Measurements from ENCODE around the gene ARL6.

DNA sequence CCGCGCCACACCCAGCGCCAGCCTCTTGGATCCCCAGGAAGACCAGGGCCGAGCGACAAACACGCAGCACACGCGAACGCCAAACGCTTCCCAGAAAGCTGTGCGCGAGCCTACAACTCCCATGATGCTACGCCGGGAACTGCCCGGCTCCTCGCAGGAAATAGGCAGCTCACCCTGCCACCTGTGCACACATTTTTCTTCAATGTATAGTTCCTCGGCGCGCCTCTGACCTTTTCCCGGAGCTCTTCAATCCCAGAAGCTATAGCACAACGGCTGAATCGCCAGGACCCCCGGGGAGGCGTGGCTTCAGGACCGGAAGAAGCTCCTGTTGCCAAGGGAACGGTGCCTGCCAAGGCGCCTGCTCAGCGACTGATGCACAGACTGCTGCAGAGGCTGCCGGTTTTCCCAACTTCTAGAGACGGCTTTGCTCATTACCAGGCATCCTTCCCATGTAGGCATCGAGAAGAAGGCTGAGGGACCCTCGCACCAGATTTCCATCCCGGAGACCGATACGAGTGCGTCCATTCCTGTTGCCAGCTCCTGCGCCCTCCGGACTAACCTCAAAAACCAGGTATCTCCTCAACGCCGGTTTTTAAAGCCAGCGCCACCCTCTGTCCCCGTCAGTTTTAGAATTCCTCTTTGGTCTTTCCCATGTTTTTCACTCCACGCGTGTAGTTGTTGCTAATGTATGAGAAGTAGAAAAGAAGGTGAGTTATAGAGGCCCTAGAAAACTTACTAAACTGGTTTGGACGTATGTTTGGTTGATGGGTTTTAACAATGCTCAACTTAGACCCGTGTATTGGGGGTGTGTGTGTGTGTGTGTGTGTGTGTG is at the start of gene ARL6:
- TF ChIP-seq POLR2AphosphoS5 (IDR thresholded peaks at IDR 0.05; ENCODE audit: borderline replicate concordance, low read depth, low read length) (peak; percentile 79), EZH2 (IDR thresholded peaks at IDR 0.05) (no peak)
